HG03457 (cell line): ENCODE results near the gene WEE1.
"Not testable (repeated sequence)": the region's sequence is repeated elsewhere in the genome, so short reads cannot be mapped to it uniquely, and the experiment has no call there.

Source experiments
- ATAC-seq: cut with Tn5 transposase; IDR thresholded peaks from one replicate; pipeline ENCODE4 v1.9.1; 2021; ENCODE audit warnings: moderate number of reproducible peaks; ENCODE audit not compliant: unreplicated experiment

WEE1 gene

DNA sequence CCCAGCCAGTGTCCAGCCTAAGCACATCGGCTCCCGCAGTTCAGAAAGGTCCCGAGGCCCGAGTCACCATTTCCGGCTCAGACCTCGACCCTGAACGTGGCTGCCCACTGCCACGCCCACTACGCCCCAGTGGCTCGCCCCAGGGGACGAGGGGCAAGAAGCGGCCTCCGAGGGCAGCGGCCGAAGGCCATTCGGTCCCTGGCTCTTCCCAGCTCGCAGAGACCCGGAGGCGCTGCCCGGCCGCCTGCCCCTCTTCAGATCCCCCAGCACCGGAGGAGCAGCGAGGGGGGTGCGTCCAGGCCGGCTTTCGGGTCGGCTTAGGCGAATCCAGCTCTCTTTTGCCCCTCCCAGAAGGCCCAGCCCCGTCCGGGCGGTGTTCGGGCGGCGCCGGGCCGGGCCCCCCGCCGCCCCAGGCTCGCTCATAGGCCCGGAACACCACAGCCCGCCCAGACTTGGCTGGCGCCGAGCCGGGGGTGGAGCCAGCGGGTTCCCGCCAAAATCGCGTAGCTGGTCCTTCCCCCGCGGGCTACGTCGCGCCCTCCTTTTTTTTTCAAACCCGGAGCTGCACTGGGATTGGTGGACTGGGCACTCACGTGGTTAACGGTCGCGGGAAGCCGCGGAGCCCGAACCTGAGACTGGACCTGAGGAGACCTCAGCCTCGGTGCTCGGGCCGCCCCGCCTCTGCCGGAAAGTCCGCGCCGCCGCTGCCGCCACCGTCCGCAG is at the start of gene WEE1:
Gene WEE1, plus strand, starts transcription at position 619 of the 723 bp plus-strand sequence. CDS start 264 bp downstream, outside the sequence.
- peak; percentile 77 for ATAC-seq

GRCh38 chr11:9524001-9524400 is 49.5 kb upstream of the WEE1 start:
- no peak for ATAC-seq

- ATAC-seq = no peak
Observed at GRCh38 chr11:9525116-9525515, 48.4 kb upstream of the WEE1 start.

DNA sequence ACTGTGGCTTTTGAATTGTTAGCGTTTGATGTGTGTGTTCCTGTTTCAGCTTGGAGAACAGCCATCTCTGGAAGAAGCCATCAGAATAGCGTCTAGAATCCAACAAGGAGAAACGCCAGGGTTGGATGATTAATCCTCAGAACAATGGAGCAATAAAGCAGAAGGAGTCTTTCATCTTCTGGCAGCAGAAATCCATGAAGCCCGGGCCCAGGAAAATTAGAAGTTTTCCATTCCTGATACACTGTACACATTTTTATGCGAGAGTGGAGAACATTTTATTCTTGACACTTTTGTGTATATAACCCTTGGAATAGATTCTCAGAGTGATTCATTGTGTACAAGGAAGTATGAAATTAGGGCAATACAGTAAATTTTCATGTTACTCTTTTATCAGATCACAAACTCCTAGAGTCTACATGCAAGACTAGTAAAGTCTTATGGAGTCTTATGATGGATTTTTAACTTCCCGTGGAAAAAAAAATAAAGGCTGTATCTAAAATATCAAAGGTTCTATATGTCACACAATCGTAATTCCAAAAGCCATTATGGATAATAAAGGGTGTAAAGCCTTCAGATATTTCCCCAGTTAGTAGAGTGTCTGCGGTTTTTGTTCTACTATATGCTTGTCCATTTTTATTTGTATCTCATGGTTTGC is 45.9 kb upstream of the WEE1 start:
- no peak for ATAC-seq

DNA sequence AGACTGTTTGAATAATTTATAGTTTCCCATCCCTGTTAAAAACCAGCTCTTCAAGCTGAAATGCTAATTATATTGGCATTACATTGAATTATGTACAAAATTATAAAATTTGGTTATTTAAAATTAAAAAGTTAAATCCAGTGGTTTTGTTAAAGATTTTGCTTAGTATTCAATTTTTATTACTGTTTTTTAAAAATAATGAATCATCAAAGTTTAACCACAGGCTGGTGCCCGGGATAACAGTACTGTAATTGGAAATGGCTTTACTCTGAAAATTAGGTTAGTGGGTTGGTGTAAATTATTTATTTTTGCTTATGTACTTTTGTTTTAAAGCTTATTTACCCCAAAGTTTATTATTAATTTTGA is 45.4 kb upstream of the WEE1 start:
- no peak for ATAC-seq

- ATAC-seq = no peak
Observed at GRCh38 chr11:9528573-9529333, 44.7 kb upstream of the WEE1 start.

- ATAC-seq = no peak
Observed at GRCh38 chr11:9529334-9529650, 44.2 kb upstream of the WEE1 start.

DNA sequence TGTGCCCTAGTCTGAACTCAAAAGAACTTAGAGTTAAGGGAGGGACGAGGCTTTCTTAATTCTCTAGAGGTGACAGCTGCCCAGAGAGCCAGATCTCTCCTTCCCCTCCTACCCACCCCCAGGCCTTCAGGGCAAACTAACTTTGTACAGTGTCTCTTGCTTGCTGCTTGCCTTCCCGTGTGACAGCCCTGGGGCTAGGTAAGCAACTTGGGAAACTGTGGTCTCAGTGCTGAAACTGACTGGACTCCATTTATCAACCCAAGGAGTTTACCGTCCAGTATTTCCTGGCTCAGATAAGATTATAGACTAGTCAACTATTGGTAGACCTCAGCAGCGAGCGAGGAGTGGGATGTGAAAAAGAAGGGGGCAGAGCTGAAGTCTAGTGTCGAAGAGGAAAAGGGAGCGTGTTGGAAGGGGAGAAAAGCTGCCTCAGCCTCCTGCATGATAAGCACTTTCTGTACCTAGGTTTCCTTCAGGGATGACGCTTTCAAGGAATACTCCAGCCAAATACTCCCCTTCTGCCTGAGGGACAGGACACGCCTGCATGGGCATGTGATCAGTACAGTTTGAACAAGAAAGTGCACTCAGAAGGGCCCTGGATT is 43.3 kb upstream of the WEE1 start:
- ATAC-seq = no peak

DNA sequence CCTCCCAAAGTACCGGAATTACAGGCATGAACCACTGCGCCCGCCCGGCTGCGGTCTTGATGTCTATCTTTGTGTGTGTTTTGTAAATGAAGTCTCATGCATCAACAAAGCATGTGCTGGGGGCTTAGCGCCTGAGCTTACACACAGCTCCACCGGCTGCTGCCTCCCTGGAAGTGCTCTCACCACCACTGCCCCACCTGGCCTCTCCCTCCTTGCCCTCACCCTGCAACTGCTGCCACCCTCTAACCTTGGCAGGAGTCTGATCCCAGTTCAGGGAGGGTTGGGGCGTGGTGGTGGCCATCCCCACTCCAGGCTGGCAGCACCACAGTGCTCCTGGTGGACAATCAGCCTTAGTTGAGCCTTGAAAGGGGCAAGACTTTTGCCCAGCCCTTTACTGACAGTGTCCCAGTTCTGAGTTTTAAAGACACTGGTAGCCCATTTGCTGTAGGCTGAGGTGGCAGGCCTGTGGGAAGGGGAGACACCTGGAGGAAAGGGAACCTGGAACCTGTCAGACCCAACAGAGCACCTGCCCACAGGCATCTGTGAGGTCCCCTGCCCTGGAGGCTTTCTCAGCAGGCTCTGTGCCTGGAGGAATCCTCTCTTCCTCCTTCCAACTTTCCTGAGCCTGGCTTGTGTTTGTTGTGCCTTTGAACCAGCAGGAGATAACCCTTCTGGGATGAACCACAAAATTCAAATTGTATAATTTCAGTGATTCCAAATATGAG is 42.4 kb upstream of the WEE1 start:
- no peak for ATAC-seq

DNA sequence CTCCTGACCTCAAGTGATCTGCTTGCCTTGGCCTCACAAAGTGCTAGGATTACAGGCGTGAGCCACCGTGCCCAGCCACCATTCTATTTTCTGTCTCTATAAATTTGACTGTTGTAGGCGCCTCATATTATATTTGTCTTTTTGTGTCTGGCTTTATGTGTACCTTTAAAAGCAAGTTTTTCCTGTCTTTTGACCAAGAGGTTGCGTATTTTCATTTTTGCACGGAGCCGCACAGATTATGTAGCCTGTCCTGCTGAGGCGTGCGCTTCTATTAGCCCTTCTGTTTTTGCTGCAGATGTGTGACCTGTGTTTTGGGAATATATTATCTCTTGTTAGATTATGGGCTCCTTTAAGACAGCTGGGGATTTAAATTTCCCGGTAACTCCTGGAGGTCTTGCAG is 40.4 kb upstream of the WEE1 start:
- no peak for ATAC-seq

DNA sequence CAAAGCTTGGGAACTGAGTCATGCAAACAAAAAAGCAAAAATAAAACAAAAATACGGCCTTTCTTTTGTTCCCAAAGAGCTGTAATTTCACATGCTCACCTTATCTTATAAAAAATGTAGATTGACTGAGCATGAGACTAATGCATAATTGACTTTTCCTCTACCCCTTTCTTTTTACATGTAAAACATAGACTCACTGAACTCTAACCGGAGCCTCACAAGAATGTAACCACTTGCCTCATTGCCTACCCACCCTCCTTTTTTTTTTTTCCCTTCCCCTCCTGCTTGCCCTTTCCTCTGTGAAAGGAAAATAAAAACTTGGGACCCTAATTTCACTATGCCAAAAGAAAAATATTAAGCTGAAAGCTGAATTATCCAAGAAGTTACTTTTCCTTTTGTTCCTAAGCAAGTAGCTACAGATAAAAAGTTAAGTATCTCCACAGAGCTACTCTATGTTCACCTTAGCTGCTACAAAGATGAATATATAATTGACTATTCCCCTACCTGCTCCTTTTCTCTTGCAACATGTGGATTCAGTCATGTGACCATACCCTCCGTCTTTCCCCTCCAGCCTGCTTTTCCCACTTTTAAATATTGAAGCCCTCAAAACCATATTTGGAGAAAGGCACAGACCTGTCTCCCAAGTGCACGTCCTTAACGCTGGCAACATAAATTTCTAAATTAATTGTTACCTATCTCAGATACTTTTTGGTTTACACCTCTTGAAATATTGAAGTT is 39.6 kb upstream of the WEE1 start:
- ATAC-seq = no peak

DNA sequence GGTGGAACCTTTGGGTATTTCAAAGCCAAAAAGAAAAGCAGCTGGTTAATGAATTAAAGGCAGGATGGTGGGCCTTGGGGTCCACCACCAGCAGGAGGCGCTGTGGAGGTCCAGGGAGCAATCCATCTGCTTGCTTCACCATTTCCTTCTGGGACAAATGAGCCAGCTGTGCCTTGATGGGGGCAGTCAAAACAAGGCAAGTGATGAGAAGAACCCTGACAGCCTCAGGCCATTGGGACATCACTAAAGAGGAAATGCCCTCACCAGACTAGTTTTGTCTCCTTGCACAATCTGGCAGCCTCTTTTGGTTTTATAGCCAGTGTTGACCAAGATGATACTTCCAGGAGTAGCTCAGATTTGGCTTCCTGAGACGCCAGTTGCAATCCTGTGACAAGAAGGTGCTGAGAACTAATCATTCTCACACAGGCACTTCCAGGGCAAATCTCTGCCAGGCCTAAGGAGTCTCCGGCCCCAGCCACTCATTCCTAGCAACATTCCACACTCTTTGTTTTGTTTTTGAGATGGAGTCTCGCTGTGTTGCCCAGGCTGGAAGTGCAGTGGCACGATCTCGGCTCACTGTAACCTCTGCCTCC is 38.2 kb upstream of the WEE1 start:
- no peak for ATAC-seq

DNA sequence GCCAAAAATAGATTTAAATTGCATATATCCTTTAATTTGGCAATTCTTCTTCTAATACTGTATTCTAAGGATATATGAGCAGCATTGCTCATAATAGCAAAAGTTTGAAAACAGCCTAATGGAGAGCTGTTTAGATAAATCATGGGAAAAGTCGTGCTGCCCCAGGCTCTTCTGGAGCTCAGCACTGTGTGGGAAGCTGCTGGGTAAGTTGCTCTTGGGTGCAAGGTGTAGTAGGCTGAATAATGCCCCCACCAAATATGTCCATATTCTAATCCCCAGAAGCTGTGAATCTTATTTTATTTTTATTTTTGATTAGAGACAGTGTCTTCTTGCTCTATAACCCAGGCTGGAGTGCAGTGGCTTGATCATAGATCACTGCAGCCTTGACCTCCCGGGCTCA is 34.9 kb upstream of the WEE1 start:
- ATAC-seq = no peak

DNA sequence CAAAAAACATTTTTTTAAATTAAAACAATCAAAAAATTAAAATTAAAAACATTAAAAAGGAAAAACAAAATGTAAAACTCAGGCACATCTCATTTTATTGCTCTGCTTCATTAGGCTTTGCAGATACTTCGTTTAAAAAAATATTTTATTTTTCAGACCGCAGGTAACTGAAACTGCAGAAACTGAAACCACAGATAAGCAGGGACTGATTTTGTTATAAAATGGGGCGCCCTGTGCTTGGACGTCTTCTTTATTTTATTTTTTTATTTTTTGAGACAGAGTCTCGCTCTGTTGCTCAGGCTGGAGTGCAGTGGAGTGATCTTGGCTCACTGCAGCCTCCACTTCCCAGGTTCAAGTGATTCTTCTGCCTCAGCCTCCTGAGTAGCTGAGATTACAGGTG is 24.3 kb upstream of the WEE1 start:
- not testable (repeated sequence) for ATAC-seq

GRCh38 chr11:9550191-9550628 is 23.3 kb upstream of the WEE1 start:
- ATAC-seq = no peak

DNA sequence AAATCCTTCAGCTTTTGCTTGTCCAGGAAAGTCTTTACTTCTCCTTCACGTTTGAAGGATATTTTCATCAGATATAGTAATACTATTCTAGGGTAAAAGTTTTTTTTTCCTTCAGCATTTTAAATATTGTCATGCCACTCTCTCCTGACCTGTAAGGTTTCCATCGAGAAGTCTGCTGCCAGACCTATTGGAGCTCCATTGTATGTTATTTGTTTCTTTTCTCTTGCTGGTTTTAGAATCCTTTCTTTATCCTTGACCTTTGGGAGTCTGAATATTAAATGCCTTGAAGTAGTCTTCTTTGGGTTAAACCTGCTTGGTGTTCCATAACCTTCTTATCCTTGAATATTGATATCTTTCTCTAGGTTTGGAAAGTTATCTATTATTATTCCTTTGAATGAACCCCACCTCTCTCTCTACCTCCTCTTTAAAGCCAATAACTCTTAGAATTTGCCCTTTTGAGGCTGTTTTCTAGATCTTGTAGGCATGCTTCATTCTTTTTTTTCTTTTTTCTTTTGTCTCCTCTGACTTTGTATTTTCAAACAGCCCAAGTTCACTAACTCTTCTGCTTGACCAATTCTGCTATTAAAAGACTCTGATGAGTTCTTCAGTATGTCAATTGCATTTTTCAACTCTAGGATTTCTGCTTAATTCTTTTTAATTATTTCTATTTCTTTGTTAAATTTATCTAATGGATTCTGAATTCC is 12.0 kb upstream of the WEE1 start:
- ATAC-seq = no peak

DNA sequence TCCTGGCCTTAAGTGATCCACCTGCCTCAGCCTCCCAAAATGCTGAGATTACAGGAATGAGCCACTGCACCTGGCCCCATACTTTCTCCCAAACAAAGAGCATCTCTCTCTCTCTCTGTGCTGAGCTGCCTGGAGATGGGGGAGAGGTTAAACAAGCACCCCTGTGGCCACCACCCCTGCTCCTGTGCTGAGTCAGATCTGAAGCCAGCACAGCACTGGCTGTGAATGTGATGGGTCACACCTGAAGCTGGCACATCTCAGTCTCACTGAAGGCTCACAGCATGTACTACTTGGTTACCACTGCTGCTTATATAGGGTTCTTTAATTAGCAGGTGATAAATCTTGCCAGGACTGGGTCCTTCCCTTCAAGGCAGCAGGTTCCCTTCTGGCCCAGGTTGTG is 10.8 kb upstream of the WEE1 start:
- no peak for ATAC-seq

DNA sequence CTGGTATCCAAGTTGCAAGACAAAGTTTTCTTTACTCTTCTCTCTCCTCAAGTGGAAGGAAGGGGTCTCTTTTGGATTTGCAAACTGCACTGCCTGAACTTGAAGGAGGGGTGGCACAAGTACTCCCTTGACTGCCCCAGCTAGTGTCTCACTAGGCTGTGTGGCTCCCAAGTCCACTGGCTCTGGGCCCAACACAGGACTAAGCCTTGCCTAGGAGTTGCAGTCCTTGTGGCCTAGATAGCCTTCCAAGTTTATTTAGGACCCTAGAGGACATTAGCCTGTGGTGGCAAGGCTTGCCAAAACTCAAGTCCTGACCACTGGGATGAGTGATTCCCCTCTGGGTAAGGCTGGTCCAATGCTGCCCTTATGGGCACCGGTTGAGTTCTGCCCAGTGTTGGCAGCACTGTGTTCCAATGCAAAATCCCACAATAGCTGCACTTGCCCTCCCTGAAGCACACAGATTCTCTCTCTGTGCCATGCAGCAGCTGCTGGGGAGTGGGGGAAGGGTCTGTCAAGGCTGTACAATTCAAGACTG is 10.2 kb upstream of the WEE1 start:
- no peak for ATAC-seq
